GM19397 (cell line): ENCODE measurements around the gene HAS3.
"Not testable (repeated sequence)": the region's sequence is repeated elsewhere in the genome, so short reads cannot be mapped to it uniquely, and the experiment has no call there.

Experiments
- ATAC-seq: cut with Tn5 transposase; IDR thresholded peaks from one replicate; pipeline ENCODE4 v1.9.1; 2021; ENCODE audit warnings: mild to moderate bottlenecking, moderate library complexity; ENCODE audit not compliant: unreplicated experiment

Gene HAS3

DNA sequence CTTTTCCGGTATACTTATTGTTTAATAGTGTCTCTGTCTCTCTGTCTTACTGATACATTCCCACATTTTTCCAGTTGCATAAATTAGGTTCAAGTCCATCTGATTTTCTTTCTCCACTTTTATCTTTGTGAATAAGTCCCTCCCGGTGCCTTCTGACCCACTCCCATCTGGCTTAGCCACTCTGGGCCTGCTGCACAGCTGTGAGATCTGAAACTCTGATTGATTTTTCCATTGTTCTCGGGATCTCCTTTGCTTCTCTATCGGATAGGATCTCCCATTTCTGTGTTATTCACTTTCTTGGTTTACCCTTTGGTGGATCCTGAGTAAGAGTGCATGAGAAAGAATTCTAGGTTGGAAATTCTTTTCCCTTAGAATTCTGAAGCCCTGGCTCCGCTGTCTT, 35.6 kb downstream of the HAS3 start:
- no peak for ATAC-seq

DNA sequence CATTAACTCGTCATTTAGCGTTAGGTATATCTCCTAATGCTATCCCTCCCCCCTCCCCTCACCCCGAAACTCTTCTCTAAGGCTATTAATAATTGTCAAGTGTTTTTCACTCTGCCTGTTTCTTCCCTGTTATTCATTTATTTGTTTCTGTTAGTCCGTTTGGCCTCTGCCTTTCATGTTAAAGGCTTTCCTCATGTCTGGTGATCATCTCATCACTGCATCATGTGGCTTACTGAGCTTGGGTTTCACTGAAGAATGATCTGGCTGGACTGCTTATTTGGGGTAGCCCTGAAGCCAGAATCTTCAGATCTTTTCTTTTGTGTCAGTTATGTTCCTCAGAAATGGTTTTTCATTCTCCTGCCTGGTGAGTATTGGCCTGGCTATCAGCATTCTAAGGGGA, 36.5 kb downstream of the HAS3 start:
- no peak for ATAC-seq

GRCh38 chr16:69143116-69143515, 37.7 kb downstream of the HAS3 start:
- no peak for ATAC-seq

DNA sequence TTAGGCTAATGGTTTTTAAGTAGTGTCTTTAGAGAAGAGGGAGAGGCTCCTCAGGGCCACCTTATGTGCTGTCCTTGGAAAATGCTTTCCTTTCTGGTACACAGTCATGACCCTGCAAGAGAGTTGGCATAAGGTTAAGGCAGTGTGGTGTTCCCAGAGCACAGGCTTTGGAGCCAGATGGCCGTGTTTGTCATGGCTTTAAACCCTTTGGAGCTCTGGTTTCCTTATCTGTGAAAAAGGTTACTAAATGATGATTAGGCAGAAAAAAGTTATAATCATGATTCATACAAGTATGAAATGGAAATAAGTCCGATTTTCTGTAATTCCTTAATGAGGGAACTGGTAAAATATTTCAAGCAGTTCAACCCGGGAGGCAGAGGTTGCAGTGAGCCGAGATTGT, 40.2 kb downstream of the HAS3 start:
- ATAC-seq = no peak

DNA sequence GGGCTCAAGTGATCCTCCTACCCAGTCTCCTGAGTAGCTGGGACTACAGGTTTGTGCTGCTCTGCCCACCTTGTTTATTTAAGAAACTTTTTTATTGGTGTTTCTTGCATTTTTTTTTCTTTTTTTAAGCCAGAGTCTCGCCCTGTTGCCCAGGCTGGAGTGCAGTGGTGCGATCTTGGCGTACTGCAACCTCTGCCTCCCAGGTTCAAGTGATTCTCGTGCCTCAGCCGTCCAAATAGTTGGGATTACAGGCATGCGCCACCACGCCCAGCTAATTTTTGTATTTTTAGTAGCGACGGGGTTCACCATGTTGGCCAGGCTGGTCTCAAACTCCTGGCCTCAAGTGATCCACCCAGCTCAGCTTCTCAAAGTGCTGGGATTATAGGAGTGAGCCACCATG, 44.2 kb downstream of the HAS3 start:
- ATAC-seq = not testable (repeated sequence)

DNA sequence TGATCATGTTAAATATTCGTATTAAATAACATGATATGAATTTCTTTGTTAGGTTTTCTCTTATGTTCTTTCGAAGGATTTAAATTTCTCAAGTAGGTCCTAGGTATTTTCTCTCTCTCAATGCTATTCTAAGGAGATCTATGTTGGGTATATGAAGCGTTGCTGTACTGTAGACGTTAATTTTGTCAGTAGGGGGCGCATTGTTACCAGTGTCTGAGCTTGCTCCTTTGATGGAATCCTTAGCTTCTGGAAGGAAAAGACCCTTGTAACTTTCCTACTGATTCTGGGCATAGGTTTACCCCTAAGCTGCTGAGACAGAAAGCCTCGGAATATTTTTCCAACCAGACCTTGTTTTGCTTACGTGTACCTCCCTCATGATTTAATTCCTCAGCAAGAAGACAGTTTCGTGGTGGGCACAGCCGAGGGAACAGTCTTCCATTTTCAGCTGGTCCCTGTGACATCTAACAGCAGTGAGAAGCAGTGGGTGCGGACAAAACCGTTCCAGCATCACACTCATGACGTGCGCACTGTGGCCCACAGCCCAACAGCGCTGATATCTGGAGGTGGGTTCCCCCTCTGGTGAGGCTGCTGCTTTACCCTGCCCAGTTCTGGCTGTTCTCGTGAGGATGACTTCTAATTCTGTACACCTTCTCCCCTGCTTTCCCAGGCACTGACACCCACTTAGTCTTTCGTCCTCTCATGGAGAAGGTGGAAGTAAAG, 44.9 kb downstream of the HAS3 start:
- ATAC-seq = no peak

GRCh38 chr16:69157196-69157595, 51.7 kb downstream of the HAS3 start:
- no peak for ATAC-seq

DNA sequence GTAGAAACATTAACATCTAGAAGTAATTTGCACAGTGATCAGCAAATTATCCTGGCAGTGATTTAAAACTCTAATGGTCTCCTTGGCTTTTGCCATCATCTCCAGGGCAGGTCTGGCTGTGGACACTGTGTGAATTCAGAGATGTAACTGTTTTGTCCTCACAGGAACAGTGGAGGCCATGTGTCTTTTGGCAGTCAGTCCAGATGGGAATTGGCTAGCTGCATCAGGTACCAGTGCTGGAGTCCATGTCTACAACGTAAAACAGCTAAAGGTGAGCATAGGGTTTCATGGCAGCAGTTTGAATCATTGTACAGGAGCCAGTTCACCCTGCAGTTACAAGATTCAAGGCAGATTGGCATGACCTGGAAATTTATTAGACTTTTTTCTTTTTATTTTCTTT, 54.7 kb downstream of the HAS3 start:
- no peak for ATAC-seq

- no peak for ATAC-seq
Measured at GRCh38 chr16:69165584-69165983, 60.1 kb downstream of the HAS3 start.

GRCh38 chr16:69166221-69166833, 60.9 kb downstream of the HAS3 start:
- no peak for ATAC-seq

GRCh38 chr16:69166946-69167930, 61.8 kb downstream of the HAS3 start:
- no peak for ATAC-seq
